HG03460 (cell line): ENCODE results near the gene CCDC188.

Experiments
- ATAC-seq: cut with Tn5 transposase; IDR thresholded peaks from one replicate; pipeline ENCODE4 v1.9.1; 2021; ENCODE audit not compliant: unreplicated experiment

Gene CCDC188

DNA sequence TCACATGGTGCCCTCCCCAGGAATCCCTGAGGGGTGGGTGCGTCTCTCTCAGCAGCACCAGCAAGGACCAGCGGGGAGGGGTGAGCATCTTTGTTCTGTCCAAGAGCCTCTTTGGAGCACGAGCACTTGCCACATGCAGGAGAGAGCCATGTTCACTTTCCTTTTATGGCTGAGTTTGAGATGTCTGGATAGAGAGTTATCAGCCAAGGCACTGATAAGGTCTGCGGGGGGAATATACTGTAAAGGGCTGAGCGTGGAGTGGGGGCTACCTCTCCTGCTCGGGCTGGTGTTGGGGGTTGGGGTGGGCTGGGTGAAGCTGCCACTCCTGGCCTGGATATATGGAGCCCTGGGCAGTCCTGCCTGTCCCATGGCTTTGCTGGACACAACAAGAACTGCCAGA lies 34.9 kb upstream of the CCDC188 start:
- no peak for ATAC-seq

DNA sequence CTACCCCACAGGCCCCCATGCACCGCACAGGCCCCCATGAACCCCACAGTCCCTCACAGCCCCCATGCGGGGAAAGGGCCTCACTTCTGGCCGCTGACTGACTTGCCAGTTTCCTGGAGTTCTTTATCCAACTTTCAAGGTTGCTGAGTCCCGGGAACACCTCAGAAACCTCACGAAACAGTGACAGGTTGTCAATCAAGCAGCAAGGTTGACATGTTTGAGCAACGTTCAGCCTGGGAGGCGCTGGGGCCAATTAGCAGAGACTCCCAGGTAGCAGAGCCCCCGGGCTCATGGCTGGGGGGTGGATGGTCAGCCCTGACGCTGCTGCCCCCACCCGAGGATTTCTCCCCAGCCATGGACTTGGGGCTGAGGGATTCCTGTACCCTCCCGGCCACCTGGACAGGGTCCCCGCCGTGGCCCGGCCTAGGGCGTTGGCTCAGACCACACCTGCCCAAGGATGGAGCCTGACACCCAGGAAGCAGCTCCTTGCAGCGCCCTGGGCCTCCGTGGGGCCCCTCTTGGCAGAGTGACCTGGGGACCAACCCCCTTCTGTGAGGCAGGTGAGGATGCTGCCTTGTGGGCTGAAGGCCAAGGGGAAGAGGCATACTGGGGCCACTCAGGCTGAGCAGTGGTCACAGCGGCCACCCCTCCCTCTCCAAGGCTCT lies 33.8 kb upstream of the CCDC188 start:
- ATAC-seq, result no peak

DNA sequence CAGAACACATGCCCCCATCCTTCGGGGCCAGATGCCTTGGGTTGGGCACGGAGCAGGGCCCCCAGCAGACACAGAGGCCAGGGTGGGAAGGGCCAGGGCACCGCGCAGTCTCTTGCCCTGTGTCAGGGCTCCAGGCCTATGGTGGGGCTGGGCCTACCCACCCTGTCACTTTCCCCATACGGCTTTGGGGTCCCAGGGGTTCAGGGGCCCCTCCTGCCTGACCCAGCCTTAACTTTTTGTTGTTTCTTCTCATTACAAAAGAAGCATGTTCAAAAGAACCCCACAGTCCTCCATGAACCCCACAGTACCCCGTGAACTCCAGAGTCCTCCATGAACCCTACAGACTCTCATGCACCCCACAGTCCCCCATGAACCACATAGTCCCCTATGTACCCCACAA lies 33.0 kb upstream of the CCDC188 start:
- no peak for ATAC-seq

DNA sequence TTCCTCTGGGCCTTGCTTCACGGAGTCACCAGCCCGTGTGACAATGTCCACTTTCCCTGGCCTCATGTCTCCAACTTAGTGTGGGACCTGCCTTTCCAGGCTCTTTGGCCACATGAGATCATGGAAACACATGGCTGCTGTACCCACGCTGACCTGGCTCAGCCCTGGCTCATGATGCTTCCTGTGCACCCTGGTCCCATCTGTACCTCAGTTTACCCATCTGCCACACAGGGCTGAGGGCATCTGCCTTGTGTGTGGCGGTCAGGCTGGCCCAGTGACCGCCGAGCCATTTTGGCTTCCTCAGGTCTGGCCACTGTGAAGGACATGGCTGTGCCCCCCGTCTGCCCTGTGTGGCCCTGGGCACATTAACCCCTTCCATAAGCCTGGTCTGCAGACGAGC lies 32.2 kb upstream of the CCDC188 start:
- ATAC-seq, result no peak

DNA sequence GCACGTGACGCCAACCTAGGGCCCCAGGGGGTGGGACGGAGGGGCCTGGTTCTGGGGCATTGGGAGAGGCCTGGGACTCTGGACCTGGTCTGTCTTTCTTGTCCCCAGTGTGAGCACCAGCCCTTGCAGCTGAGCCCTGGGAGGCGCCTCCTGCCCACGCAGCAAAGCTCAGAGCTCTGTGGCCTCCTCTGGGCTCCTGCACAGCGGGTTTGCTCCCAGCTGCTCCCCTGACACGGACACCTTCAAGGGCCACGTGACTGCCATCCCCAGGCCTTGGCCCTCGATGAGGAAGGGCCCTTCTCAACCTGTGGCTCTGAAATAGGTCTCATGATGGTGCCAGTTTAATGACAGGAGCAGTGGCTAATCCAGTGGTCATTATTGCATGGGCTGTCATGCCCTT lies 31.5 kb upstream of the CCDC188 start:
- ATAC-seq, result no peak

DNA sequence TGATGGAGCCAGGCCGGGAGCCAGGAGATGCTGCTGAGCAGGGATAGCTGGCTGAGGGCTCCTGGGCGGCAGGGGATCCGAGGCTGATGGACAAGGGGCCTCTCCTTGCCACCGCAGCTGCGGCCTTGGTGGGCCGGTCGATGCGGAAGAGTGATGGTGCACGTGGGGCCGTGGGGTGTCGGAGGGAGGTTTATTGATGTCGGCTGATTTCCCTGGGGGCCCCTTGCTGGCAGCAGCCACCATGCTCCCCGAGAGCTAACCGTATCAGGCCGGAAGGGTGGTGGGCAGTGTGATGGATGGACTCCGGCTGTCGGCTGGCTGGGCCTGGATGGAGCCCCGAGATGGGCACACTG lies 31.0 kb upstream of the CCDC188 start:
- ATAC-seq, result no peak

DNA sequence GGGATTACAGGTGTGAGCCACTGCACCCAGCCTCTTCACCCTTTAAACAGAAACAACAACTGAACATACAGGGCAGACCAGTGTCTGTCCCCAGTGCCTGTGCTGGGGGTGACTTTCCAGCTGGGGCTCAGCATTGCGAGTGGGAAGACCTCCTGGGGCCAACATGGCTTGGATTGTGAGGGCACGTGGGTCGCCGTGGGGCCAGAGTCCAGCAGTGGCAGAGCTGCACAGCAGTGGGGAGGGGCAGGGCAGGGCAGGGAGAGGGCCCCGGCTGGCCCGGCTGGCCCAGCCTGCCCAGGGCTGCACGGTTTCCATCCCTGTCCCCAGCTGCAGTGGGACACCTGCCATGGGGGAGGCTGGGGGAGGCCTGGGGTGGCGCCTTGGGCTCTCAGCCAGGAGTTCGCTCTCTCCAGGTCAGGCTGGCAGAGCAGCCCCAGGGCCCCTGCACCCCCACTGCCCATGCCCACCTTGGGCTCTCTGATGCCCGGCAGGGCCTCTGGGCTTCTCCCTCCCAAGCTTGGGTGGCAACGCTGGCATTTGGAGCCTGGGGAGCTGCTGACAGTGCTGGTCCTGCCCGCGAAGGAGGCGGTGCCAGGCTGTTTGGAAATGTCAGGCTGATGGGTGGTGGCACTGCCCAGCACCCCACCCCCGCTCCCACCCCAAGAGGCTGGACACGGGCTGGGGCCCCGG lies 30.5 kb upstream of the CCDC188 start:
- no peak for ATAC-seq

DNA sequence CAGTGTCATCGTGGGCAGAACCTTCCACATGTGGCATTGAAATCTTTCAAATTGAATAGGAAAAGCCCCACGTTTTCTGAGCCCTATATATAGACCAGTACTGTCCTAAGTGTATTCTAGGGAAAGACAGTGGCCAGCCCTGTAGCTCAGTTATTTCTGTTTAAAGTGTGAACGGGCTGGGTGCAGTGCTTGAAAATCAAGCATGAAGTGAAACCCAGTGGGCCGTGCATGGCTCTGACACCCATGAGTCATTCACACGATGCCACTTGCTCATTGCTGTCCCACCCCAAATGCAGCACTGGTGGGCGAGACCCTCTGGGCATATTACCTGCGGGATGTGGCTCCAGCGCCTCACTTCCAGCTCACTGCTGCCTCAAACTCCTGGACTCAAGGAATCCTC lies 29.8 kb upstream of the CCDC188 start:
- ATAC-seq, result no peak

DNA sequence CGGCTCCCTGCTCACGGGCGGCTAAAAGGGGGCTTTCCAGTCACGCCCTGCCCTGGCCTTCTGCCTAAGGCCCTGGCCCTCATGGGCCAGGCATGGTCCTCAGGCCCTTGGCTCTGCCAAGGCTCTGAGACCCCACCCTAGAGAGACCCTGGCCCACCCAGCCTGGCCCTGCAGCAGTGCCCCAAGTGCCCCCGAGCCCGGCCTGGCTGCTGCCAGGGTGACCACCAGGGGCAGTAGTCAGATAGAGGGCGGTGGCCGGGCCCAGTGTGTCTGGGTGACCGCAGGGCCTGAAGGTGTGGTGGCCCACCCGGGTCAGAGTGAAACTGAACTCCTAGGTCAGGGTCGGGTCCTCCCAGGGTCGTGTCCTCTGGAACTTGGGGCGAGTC lies 29.4 kb upstream of the CCDC188 start:
- ATAC-seq, result no peak

DNA sequence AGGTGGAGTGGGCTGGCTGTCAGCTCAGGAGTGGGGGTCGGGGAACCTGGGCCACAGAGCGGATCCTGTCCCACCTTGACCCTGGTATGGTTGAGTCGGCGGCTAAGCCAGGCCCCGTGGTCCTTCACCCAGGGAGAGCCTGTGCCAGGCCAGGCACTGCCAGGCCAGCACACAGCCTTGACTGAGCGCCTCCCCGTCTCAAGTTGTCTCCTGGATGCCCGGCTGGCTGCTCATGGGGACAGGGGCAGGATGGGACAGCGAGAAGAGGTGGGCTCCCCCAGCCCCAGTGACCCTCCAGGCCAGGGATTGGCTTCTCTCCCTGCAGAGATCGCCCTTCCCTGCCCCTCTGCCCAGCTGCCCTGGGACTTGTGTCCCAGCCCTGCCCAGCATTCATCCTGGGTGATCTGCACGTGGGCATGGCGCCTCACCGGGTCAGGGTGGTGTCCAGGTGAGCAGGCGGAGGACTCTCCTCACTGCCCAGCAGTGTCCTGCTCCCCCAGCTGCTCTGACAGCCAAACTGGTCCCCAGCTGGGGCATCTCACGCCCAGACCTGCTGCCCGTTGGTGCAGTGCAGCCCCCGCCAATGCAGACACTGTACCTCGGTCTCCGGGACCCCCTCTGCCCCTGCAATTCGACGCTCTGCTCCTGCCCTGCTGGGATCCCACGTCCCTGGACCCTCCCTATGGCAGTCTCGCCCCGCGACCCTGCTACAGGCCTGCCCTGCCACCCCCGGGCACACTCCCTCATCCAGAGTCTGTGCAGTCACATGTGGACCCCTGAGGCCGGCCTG lies 28.8 kb upstream of the CCDC188 start:
- no peak for ATAC-seq

DNA sequence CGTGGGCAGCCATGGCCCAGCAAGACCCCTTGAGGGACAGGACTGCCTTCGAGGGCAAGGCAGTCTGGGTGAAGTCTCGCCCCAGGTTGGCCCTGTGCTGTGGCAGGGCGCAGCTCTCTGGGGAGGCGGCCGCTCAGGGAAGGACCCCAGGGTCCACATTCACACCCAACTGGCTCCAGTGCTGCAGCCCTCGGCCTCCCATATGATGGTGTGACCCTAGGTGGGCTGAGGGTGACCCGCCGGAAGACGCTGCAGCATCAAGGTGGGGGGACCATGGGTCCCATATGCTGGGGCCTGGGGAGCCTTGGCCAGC lies 28.0 kb upstream of the CCDC188 start:
- no peak for ATAC-seq

DNA sequence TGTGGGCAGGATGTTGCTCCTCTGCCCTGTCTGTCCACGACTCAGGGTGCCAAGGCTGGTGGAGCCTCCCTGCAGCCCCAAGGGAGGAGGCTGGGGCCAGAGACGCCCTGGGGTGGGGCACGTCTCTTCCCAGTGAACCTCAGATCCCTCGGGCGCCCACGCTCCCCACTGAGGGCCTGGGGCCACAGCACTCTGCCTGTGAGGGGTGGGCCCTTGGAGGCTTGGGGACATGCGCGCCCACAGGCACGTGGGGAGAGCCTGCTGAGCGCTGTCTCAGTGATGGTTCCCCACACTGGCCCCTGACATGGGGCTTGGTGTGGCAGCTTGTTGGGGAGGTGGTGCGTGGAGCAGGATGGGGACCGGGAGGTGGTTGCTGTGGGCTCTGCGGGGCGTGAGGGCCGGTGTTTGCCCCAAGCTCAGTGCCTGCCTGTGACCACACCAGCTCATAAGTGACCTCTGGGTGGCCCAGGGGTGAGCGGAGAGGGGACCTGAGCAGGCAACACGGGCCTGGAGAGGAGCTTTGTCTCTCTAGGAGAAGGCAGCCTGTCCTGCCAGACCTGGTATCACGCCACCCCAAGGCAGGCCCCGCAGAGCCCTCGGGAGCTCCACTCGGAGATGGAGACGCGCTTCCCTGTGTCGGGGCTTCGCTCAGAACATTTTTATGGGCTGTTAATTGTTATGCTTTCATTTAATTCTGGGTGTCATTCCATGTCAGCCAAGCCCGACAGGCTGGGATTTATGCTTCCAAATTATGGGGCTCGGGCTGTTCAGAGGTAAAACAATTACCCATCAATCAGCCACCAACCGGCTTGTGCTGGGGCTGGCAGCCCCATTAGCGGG lies 27.4 kb upstream of the CCDC188 start:
- no peak for ATAC-seq

DNA sequence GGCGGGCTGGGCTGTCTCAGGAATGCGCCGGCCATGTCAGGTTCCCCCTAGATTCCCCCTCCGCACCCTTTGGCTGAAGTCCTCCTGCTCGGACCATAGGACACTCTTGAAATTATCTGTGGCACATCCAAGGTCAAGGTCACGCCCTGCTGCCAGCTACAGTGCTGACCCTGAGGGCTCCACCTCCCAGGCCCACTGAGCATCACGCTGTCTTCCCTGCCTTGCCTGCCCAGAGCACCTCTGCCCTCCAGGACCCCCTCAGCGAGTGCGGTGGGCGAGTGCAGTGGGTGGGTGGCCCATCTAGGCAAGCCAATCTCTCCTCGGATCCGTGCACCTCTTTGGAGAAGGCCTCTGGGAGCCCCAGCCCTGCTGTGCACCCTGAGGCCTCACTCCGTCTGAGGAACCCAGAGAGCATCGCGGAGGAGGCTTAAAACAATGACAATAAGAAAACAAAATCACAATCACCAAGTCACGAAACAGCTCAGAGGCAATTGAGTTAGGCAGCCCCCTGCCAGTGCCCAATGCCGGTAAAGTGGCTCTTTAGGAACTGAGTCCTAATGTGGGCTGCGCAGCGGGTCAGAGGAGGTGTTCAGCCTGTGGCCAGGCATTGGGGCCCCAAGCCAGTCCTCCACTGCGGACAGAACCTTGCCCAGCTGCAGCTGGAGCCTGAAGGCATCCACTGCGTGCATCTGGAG lies 26.5 kb upstream of the CCDC188 start:
- no peak for ATAC-seq

DNA sequence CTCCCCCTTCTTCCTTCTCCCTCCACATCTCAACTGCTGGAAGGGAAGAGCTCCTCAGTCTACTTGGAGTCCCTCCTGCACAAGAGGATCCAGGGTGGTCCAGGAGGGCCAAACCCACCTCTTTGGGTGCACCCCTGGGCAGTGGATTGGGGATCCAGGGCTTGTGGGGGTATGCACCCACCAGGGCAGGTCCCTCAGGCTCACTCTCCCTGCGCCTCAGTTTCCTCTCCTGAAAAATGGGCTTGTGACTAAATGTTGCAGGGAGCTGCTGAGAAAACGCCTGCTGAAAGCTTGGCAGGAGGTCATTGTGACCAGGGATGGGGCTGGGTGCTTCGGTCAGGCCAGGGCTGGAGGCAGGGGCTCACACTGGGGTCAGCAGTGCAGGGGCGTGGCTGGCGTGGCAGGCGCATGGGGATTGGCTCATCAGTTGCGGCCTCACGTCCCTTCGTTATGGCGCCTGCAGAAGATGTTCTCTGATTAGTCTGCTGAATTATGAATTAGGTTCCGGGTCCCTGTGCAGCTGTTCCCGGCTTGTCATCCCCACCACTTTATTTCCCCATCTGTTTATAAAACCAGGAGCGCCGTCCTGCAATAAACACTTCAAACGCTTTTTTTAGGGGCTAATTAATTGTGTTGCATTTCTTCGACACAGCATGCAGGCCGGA lies 25.7 kb upstream of the CCDC188 start:
- ATAC-seq, result no peak

DNA sequence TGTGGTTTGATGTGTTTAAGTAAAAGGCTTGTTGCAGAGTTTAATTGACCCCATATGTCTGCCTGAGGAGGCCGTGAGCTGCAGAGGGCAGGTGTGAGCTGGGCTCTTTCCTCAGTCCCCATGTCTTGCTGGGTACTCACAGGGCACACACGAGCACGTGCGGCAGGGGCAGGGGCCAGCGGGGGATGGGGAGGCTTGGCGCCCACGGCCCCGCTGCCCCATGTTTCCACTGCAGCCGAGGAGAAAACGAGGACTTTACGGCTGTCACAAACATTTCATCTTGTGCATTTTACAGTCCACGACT lies 24.7 kb upstream of the CCDC188 start:
- no peak for ATAC-seq

DNA sequence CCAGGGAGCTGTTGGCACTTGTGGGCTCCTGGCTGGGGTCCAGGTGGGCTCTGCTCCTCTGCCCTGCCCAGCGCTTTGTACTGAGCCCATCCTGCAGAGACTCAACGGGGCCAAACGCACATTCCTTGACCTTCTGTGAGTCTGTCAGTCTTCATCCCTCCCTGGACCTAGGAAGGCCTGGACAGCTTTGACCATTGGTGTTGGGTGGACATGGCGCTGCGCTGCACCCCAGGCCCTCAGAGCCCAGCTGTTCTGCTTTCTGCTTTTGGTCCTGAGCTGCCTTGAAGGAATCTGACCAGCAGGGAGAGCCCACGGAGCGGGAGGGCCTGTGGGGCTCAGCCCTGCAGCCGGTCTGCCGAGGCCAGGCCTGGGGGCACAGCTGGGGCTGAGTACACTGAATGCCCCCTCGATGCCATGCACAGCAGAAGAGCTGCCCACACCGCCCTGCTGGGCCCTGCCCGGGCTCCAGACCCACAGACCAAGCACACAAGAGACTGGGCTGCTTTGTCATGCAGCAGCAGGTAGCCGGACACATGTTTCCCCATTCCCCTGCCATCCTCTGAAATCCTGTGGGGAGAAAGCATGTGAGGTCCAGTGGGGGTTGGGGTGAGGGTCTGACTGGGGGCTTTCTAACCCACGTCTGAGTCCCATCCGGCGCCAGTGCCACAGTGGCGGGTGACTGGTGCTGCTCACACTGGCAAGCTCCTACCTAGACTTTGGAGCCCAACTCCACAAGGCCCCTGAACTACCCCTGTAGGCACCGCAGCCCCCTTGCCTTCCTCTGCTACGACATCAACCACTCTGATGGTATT lies 24.1 kb upstream of the CCDC188 start:
- ATAC-seq, result no peak

DNA sequence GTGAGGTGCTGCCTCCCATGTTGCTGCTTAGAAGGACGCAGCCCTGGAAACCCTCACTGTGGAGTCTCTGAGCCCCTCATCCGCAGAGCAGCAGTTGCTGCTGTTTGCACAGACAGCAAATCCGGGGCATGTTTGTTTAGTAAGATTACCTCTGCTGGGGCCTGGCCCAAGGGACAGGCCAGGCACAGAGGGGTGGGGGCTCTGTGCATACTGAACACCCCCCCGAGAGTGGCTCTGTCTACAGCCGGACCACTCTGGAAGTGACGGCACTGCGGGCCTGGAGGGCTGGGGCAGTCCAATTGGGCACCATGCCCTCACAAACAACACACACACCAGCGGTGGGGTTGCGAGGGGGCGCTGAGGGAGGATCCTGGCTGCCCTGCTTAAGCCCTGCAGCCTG lies 22.9 kb upstream of the CCDC188 start:
- no peak for ATAC-seq

DNA sequence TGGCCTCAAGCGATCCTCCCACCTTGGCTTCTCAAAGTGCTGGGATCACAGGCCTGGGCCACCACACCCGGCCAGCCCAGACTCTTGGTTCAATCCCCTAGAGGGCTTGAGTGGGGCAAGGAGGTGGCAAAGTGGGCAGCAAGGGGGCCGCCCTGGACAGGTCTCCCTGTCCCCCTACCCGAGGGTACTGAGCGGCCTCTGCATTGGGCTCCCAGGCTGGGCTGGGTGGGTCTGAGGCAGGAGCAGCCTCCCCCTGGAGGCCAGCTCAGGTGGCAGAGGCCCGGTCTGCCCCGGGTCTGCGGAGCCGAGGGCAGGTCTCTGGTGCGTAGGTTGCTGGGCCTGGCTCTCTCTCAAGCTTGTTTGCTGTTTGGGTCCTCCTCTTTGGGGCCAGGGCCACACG lies 22.4 kb upstream of the CCDC188 start:
- no peak for ATAC-seq

DNA sequence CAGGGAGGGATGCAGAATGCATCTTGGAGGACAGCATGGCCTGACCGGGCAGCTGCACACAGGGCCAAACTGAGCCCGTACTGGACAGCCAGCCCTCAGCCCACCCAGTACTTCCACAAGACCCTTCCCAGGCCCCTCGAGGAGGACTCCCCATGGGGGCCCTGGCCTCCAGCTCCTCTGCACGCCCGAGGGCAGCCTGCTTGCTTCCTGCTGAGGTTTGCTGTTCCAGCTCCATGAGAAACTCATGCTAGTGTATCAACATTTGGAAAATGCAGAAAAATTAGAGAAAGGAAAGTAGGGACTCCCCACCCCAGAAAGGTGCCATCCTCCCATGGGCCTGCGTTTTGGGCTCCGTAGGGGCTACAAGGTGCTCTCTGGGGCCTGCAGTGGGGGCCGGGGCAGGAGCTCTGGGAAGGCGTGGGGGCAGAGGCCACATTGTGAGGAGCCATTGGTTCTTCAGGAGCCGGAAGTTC lies 21.3 kb upstream of the CCDC188 start:
- no peak for ATAC-seq
